GM19467 (cell line): ENCODE measurements around the gene RAB7B.
A peak's percentile ranks its signal among the peaks of the same experiment; 100 is the strongest.

Experiments used
- ATAC-seq: cut with Tn5 transposase; IDR thresholded peaks from one replicate; pipeline ENCODE4 v1.9.1; 2021; ENCODE audit warnings: mild to moderate bottlenecking, moderate library complexity; ENCODE audit not compliant: unreplicated experiment

The RAB7B gene

DNA sequence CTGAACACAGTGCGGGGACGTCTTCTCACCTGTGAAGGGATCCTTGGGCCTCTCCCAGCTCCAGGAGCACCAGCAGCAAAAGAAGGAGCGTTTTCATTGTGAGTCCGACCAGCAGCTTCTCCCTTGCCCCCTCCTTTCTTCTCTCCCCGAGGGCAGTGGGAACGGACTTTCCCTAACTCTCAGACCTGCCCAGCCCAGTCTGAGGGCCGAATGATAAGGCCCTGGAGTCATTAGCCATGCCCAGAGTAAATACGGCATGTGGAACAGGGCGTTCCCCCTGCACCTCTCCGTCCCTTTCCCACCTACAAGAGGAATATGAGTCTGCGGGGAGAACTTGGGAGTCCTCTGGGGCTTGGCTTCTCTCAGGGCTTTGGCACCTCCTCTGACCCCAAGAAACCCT lies 20.5 kb upstream of the RAB7B start, which contains the start of gene CTSE:
TSS of gene CTSE (minus strand) at position 201 of the 400 bp plus-strand sequence. CDS start at position 97, 104 bp downstream.
- no peak for ATAC-seq

GRCh38 chr1:206022766-206023165 lies 19.6 kb upstream of the RAB7B start:
- no peak for ATAC-seq

DNA sequence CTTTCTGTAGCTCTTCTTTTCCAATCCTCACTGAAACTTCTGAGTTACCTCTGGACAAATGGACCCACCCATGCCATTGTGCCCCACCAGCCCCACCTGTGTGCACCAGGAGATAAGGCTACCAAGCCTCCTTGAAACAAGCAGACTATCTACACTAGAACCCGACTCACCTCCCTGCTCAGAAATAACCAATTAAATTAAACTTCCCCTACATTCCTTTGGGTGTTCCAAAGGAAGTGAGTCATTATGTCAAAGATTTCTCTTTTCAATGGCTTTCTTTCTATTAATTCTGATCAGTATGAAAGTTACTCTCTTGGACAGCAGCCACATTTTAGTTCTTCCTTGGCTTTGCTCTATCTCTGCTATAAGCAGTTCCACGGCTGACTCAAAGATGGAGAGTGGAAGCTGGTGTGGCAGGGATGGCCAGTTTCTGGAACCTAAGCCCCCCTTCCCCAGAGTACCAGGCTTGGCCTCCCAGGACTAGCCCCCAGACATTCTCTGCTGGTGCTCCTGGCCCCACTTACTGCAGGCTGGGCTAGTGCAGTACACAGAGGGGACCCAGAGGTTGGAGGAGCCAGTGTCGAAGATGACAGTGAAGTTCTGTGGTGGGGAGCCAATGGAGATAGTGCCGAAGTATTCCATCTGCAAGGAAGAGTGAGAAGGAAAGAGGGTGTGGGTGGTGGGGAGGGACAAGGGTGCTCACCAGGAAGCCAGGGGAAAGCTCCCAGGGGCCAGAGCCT lies 18.6 kb upstream of the RAB7B start:
- no peak for ATAC-seq

GRCh38 chr1:206021008-206021625 lies 17.9 kb upstream of the RAB7B start:
- no peak for ATAC-seq

DNA sequence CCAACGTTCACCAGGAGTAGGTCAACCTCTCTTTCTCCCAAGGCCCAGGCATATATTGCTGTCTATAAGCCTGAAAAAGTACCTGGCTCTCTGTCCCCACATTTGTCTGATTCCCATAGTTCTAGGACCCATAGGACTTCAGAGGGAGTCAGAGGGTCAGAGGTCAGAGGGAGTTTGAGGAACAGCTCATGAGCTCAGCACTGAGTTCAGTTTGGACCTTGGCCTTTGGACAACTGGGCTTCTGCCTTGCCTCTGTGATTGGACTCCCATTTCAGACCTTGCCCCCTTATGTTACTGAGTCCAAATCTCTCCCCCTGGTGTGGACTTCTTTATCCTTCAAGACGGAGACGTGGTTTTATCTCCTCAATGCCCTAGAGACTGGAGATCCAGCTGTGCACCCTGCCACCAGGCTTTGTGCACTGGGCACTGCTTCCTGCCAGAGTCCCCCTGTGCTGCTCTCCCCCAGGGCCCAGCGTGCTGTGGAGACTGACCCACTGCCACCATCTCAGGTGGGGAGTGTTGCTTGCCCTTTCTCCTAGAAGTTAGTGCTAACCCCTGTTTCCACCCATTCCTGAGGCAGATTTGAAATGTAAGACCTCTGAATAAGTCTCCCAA lies 17.3 kb upstream of the RAB7B start:
- no peak for ATAC-seq

DNA sequence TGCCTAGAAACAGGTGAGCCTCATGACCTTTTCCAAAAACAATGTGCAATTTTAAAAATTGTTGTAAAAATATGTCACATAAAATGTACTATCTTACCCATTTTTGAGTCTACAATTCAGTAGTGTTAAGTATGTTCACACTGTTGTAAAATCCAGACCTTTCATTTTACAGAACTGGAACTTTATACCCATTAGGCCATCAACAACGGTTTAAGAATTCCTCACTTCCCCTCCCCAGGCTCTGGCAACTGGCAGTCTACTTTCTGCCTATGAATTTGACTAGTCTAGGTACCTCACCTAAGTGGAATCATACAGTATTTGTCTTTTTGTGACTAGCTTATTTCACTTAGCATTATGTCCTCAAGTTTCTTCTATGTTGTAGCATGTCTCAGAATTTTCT lies 11.9 kb upstream of the RAB7B start:
- ATAC-seq: no peak

GRCh38 chr1:206014601-206015000 lies 11.4 kb upstream of the RAB7B start:
- ATAC-seq: no peak

DNA sequence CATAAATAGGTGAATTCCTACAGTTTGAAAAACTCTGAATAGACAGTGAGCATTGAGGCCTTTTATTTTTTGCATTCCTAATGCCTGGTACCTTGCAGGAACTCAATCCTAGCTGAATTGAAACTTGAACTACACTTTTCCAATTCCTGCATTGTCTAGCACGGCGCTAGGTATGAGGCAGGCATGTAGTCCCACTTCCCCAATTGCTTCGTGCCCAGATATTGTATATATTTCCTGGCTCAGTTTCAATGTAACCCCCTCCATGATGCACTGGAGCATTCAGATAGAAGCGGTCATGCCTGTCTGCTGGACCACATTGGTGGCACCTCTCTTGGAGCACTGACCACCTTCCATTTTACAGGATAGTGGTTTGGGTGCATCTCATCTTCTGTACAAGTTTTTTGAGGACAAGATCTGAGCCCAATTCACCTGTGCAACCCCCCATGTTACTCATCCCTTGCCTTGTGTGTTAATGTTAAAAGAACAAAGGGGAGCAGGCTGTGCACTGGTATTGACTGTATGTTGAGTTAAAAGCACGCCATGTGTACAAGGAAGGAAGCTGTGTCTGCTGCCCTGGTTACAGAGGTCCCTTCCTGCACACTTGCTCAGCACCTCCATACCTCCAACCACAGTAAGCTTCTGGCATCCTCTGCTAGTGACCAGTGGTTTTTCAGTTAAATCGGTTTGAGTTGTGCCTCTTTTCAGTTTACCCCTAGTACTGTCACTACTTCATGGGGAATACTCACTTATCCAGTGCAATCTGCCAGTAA lies 10.0 kb upstream of the RAB7B start:
- no peak for ATAC-seq

DNA sequence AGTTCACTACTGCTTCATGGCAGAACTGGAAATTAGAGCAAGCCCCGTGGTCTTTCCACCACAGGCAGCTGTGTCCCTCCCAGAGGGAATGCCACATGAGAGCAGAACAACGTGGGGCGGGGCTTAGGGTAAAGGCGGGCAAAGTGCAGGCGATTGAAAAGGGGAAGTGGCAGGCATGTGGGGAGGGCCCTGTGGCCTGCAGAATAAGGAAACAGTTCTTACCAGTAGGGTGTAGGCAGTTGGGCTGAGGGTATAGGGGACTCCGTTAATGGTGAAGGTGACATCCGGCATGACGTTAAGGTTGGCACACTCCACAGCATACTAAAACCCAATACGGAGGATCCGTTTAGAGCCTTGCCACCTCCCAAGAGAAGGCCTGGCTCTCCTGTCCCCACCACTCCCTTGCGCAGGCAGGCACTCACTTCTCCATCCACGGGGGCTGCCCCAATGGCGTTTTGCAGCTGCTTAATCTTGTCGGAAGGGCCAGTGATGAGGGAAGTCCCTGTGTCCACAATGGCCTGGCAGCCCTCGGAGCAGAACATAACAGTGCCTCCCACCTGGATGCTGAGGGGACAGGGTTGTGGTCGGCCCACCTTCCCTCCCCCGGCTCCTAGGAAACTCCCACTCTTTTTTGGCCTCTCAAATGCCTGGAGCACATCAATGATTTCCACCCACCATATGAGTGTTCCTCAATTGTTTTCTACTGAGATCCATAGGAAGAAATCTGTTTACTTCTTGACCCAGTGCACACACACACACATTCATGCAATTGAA lies 9.1 kb upstream of the RAB7B start:
- ATAC-seq: peak; percentile 94

DNA sequence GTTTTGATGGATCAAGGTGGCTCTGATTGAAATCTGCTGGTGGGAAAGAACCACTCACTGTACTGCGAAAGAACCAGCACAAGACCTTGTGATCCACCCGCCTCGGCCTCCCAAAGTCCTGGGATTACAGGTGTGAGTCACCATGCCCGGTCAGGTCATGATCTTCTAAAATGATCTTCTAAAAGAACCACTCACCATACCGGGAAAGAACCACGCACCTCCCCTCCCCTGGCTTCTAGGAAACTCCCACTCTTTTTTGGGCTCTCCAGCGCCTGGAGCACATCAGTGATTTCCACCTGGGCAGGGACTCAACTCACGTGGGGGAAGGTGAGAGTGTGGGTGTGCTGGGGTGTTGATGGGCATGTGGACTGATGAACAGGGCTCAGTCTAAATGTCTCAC lies 7.9 kb upstream of the RAB7B start:
- no peak for ATAC-seq

DNA sequence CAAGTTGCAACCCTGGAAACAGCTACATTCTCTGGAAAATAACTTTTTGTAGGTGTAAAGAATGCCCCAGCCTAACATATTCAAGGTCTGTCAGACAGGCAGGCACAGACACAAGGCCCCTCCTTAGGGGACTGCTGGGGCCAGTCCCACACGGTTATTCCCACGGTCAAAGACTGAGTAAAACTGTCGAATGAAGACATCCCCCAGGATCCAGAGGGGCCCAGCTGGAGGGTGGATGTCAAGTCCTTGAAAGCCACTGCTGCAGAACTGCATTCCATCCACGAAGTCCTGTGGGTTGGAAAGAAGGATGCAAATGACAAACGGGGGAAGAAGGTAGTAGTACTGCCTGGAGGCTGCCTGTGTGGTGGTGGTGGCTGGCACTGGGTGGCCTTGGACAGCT lies 6.9 kb upstream of the RAB7B start:
- ATAC-seq: no peak

DNA sequence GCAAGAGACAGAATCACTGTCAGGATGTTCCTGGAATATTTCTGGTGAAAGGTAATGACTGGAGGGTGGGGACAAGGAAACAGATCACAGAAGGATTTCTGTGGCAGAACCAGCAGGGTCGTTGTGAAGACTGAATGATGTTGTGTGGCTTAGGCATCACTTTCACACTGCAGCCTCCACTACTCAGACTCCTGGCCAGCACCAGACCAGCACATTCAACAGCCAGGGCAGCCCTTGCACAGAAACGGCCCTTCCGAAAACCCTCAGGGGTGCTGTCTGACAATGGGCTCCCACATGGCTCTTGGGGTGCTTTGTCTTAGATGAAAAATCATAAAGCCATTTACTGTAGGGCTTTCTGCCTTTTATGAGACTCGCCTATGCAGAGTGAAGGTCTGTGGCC lies 3.8 kb upstream of the RAB7B start:
- ATAC-seq: no peak

- no peak for ATAC-seq
Observed at GRCh38 chr1:206005778-206006180, 2.6 kb upstream of the RAB7B start.

GRCh38 chr1:206005234-206005633 lies 2.0 kb upstream of the RAB7B start:
- ATAC-seq: no peak

DNA sequence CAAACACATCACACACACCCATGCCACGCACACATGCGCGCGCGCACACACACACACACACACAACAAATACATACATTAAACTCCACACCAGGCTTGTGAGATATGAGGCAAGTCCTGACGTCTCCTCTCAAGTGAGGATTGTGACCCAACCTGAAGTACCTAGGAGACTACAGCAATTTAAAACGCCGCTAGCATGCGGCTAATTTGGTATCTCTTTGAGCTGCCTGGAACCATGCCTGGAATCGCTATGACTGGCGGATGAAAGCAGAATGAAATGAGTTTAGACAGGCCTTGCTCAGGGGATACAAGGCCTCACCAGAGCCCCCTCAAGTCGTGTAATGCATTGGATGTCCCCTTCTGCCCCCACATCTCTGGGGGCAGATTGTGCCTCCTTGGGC lies 1.6 kb upstream of the RAB7B start:
- ATAC-seq: no peak

GRCh38 chr1:206003854-206004800 lies 932 bp upstream of the RAB7B start:
- ATAC-seq: no peak

GRCh38 chr1:206002160-206002559 lies 1.0 kb downstream of the RAB7B start:
- ATAC-seq: no peak

- ATAC-seq: no peak
Observed at GRCh38 chr1:206001476-206001888, 1.7 kb downstream of the RAB7B start.

- ATAC-seq: no peak
Observed at GRCh38 chr1:206000641-206001339, 2.4 kb downstream of the RAB7B start.
